ENCODE data around the gene KBTBD7. TPM values are rescaled to one million over a fixed set of nuclear protein-coding genes. Genes with fewer than 3 reads are reported as not detected.

The KBTBD7 gene
- total and polyA plus RNA-seq, 11 donors, result 2.2 to 9.1 (median 5.7) TPM

- no peak for TF ChIP-seq CTCF (IDR thresholded peaks at IDR 0.05)
- TF ChIP-seq POLR2A (IDR thresholded peaks at IDR 0.05), result no peak
- Histone ChIP-seq H3K9me3 (no peaks in the 10 kb centered on the region), H3K4me3 (no peak overlapping the region), H3K27me3 (no peaks in the 10 kb centered on the region), H3K27ac (no peak overlapping the region), H3K4me1 (no peaks in the 10 kb centered on the region), H3K36me3 (peaks cover 0 to 58% (median 28%) of the 10 kb centered on the region in 9 donors)
- WGBS, 4 donors, result 78 to 96% (median 81%) methylated on average over 7 of the region's 7 CpGs
- DNase-seq (no peak), ATAC-seq (no peak)
- intact Hi-C loops (cut with DNase I), result loop anchor here in 2 of 10 donors (2.0 to 5.0 kb wide), 2 partner anchors 148 to 152 kb away; no protein-coding TSS in a partner anchor
Measured at GRCh38 chr13:41224113-41225110, 30.0 kb upstream of the KBTBD7 start.

- no peak overlapping the region for H3K27ac ChIP-seq
Measured at GRCh38 chr13:41222259-41222852, 28.0 kb upstream of the KBTBD7 start.

GRCh38 chr13:41220401-41220800 lies 26.0 kb upstream of the KBTBD7 start:
- TF ChIP-seq POLR2A (IDR thresholded peaks at IDR 0.05) (no peak), CTCF (IDR thresholded peaks at IDR 0.05) (no peak)
- Histone ChIP-seq H3K27ac (no peak overlapping the region), H3K27me3 (no peaks in the 10 kb centered on the region), H3K36me3 (peaks cover 0 to 40% (median 5%) of the 10 kb centered on the region in 9 donors), H3K4me3 (no peak overlapping the region), H3K4me1 (no peaks in the 10 kb centered on the region), H3K9me3 (no peaks in the 10 kb centered on the region)
- ATAC-seq (no peak), DNase-seq (no peak)
- intact Hi-C loops (cut with DNase I), result loop anchor here in 2 of 10 donors (2.0 to 5.0 kb wide), 2 partner anchors 146 to 148 kb away; no protein-coding TSS in a partner anchor
- 65 to 73% (median 67%) methylated on average over 3 of the region's 3 CpGs for WGBS, 4 donors

More at GRCh38 chr13:41222259-41222852, 28.0 kb upstream of the KBTBD7 start:
- 48 to 56% (median 51%) methylated on average over 6 of the region's 6 CpGs for WGBS, 4 donors
- DNase-seq (peak in 2 of 5 donors; percentile 19 to 36), ATAC-seq (peak; percentile 64 to 89 (median 84))
- Histone ChIP-seq H3K4me1 (no peaks in the 10 kb centered on the region), H3K36me3 (peaks cover 0 to 50% (median 15%) of the 10 kb centered on the region in 9 donors), H3K4me3 (no peak overlapping the region), H3K27me3 (no peaks in the 10 kb centered on the region), H3K9me3 (no peaks in the 10 kb centered on the region)
- intact Hi-C loops (cut with DNase I), result loop anchor here in 8 of 10 donors (1.0 to 5.0 kb wide), 4 partner anchors 146 to 150 kb away; no protein-coding TSS in a partner anchor
- peak; percentile 60 to 81 (median 76) for TF ChIP-seq CTCF (IDR thresholded peaks at IDR 0.05)
- no peak for TF ChIP-seq POLR2A (IDR thresholded peaks at IDR 0.05)

- ATAC-seq (no peak), DNase-seq (no peak)
- Histone ChIP-seq H3K27ac (no peak overlapping the region), H3K27me3 (no peaks in the 10 kb centered on the region), H3K4me3 (no peak overlapping the region), H3K4me1 (no peaks in the 10 kb centered on the region), H3K9me3 (peaks cover 0 to 11% (median 1%) of the 10 kb centered on the region in 12 donors), H3K36me3 (peaks cover 0 to 21% (median 0%) of the 10 kb centered on the region in 9 donors)
- TF ChIP-seq CTCF (IDR thresholded peaks at IDR 0.05) (no peak), POLR2A (IDR thresholded peaks at IDR 0.05) (no peak)
- intact Hi-C loops (cut with DNase I), result loop anchor here in 1 of 10 donors (2.0 kb wide), 1 partner anchor 135 kb away; no protein-coding TSS in a partner anchor
Measured at GRCh38 chr13:41216160-41216559, 21.8 kb upstream of the KBTBD7 start.

Measured in heart left ventricle (tissue), 16 donors.